Astrocyte (in vitro differentiated cells and primary cell): ENCODE measurements around the gene GALT.

Source experiments
- EZH2 ChIP-seq: IDR thresholded peaks from 2 replicates; pipeline ENCODE4 v1.6.1; 2012; ENCODE audit warnings: mild to moderate bottlenecking, low read length, inconsistent platforms; ENCODE audit not compliant: insufficient read depth
- TF ChIP-seq, protein P1 (sequence below): IDR thresholded peaks from 2 replicates; pipeline ENCODE4 v1.5.1; 2011; ENCODE audit warnings: low read depth, mild to moderate bottlenecking, inconsistent platforms, low read length, moderate library complexity; ENCODE audit not compliant: insufficient read depth

DNA sequence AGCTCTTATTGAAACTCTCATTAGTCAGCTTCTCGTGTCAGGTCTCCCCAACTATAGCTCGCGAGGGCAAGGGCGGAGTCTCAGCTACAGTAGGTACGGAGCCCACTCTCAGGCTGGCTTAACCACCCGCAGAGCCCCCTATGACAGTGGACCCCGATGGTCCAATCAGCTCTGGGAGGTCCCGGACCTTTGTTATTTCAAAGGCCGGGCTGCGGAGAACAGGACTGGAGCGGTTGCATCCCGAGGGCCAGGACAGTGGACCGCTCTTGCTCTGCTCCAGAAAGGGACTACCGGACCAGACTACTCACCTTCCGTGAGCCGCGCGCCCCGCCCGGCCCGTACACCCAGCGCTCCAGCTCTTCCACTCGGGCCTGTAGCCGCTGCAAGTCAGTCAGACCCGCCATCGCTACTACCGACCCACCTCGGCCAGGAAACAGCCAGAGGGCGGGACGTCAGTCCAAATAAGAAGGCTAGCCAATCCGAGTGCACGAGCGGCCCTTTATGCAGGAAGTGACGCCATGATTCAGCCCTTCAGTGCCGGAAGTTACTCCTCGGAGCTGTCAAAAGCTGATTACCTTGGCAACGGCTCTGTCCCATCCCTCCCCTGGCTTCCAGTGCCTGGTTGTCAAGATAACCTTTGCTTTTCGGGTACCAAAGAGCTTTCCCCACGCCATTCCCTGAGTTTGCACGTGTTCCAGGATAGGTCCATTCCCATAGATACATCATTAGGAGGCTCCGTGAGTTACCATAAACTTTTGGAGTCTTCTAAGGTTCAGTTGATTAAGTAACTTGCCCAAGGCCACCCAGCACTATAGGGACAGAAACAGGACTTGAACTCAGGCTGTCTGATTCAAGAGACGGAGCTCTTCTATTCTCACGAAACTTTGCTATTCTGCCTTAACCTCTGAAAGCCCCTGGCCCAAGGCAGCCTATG is 26.1 kb upstream of the GALT start, which contains the start of gene DCTN3:
- TF ChIP-seq, protein P1, sequence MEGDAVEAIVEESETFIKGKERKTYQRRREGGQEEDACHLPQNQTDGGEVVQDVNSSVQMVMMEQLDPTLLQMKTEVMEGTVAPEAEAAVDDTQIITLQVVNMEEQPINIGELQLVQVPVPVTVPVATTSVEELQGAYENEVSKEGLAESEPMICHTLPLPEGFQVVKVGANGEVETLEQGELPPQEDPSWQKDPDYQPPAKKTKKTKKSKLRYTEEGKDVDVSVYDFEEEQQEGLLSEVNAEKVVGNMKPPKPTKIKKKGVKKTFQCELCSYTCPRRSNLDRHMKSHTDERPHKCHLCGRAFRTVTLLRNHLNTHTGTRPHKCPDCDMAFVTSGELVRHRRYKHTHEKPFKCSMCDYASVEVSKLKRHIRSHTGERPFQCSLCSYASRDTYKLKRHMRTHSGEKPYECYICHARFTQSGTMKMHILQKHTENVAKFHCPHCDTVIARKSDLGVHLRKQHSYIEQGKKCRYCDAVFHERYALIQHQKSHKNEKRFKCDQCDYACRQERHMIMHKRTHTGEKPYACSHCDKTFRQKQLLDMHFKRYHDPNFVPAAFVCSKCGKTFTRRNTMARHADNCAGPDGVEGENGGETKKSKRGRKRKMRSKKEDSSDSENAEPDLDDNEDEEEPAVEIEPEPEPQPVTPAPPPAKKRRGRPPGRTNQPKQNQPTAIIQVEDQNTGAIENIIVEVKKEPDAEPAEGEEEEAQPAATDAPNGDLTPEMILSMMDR, result no peak
- no peak for TF ChIP-seq EZH2
